ENCODE results near the gene NRIP1.

GRCh38 chr21:15058854-15059263 is 5.9 kb downstream of the NRIP1 start:
- TF ChIP-seq CTCF (IDR thresholded peaks at IDR 0.05), result no peak
- no peak for TF ChIP-seq POLR2A (IDR thresholded peaks at IDR 0.05)

All from vagina (tissue), 2 donors.